GM12873 (cell line): Measurements from ENCODE around the gene RNF213.

ENCODE experiments used
- CTCF ChIP-seq: IDR thresholded peaks from 2 replicates; pipeline ENCODE4 v1.5.1; 2012; ENCODE audit warnings: low read depth, mild to moderate bottlenecking, moderate library complexity, low read length, control low read depth; ENCODE audit not compliant: insufficient read depth; ENCODE audit errors: missing control alignments

RNF213 gene

GRCh38 chr17:80439499-80439898 is 178.8 kb downstream of the RNF213 start:
- TF ChIP-seq CTCF = no peak

GRCh38 chr17:80441133-80441578 is 180.5 kb downstream of the RNF213 start:
- no peak for TF ChIP-seq CTCF

GRCh38 chr17:80441598-80442322 is 181.1 kb downstream of the RNF213 start:
- TF ChIP-seq CTCF = no peak

- no peak for TF ChIP-seq CTCF
Observed at GRCh38 chr17:80442323-80442659, 181.6 kb downstream of the RNF213 start.

GRCh38 chr17:80442764-80443163 is 182.1 kb downstream of the RNF213 start:
- no peak for TF ChIP-seq CTCF

GRCh38 chr17:80443498-80443897 is 182.8 kb downstream of the RNF213 start:
- TF ChIP-seq CTCF = no peak

GRCh38 chr17:80443916-80444643 is 183.4 kb downstream of the RNF213 start:
- TF ChIP-seq CTCF = no peak
